GM10847 (cell line): Measurements from ENCODE around the gene HYOU1.
A peak's percentile ranks its signal among the peaks of the same experiment; 100 is the strongest.

ENCODE experiments used
- POLR2A ChIP-seq: IDR thresholded peaks from 2 replicates; pipeline ENCODE4 v1.6.1; 2011; ENCODE audit not compliant: insufficient read length; ENCODE audit errors: extremely low read depth

Gene HYOU1

GRCh38 chr11:119056421-119056999 is 495 bp downstream of the HYOU1 start:
- TF ChIP-seq POLR2A, result no peak

- TF ChIP-seq POLR2A, result no peak
These were observed 1.1 kb downstream of the HYOU1 start for GRCh38 chr11:119055901-119056300.

- no peak for TF ChIP-seq POLR2A
These were observed 2.6 kb downstream of the HYOU1 start for GRCh38 chr11:119054418-119054817.

GRCh38 chr11:119052163-119052814 is 4.7 kb downstream of the HYOU1 start:
- peak; percentile 31 for TF ChIP-seq POLR2A

GRCh38 chr11:119051440-119052162 is 5.4 kb downstream of the HYOU1 start:
- TF ChIP-seq POLR2A, result no peak

GRCh38 chr11:119049081-119049480 is 7.9 kb downstream of the HYOU1 start:
- TF ChIP-seq POLR2A, result no peak

GRCh38 chr11:119048644-119049043 is 8.4 kb downstream of the HYOU1 start:
- no peak for TF ChIP-seq POLR2A

GRCh38 chr11:119047205-119047604 is 9.8 kb downstream of the HYOU1 start:
- TF ChIP-seq POLR2A, result no peak

- TF ChIP-seq POLR2A, result no peak
These were observed 10.5 kb downstream of the HYOU1 start for GRCh38 chr11:119046489-119046888.

- no peak for TF ChIP-seq POLR2A
These were observed 12.3 kb downstream of the HYOU1 start for GRCh38 chr11:119044708-119045107.

GRCh38 chr11:119042927-119043326 is 14.1 kb downstream of the HYOU1 start:
- TF ChIP-seq POLR2A, result no peak

GRCh38 chr11:119041821-119042514 is 15.0 kb downstream of the HYOU1 start:
- no peak for TF ChIP-seq POLR2A

GRCh38 chr11:119038884-119039283 is 18.1 kb downstream of the HYOU1 start:
- no peak for TF ChIP-seq POLR2A

- TF ChIP-seq POLR2A, result no peak
These were observed 22.2 kb downstream of the HYOU1 start for GRCh38 chr11:119034813-119035212.

GRCh38 chr11:119031912-119032280 is 25.1 kb downstream of the HYOU1 start:
- no peak for TF ChIP-seq POLR2A
